NCI-H345 treated with DMSO at 0.1 percent for 48 hours (cell line): Measurements from ENCODE around the gene SOAT2.
A peak's percentile ranks its signal among the peaks of the same experiment; 100 is the strongest.
"Not testable (repeated sequence)": the region's sequence is repeated elsewhere in the genome, so short reads cannot be mapped to it uniquely, and the experiment has no call there.

Source experiments
- DNase-seq: peaks from one replicate; lab custom pipeline; 2025; ENCODE audit not compliant: unreplicated experiment; lab: John Stamatoyannopoulos, UW

Gene SOAT2

DNA sequence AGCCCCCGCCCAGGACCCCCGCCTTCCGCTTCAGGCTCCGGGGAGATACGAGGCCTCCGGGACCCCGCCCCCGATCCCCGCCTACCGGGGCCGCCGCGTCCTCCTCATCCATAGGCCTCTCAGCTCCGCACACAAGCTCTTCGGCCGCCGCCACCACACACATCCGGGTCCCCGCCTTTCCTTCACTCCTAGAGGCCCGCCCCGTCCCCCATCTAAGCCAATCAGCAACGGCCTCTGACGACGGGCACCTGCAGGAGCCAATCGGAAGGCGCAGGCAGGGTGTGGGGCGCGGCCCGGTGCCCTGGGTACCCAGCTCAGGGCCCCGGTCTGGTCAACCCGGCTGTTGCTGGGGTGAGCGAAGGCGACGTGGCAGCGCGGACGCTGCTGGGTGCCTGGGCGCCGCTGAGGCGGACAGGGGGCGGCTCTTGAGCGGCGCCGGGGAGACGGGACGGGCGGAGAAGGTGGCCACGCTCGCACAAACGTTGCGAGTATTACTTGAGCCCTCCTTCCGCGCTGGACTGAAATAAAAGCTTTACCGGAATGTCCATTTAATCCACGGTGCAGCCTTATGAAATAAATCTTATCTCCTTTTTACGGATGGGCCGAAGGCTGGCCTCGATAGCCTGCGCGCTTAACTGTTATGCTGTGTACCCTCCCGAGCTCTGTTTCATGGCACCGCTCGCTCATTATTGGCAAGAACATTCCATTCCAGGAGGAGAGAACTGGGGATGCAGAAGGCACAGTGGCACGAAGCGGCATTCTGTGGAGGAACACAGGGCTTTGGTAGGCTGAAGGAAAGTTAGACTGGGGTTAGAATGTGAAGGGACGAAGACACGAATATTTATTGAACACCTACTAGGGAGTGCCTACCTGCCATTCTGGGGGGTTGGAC is 23.8 kb upstream of the SOAT2 start, which contains the start of gene SPRYD3:
SPRYD3 (minus strand) TSS at position 165 of the 892 bp plus-strand sequence; CDS start at position 108, 57 bp downstream.
- peak; percentile 87 for DNase-seq

DNA sequence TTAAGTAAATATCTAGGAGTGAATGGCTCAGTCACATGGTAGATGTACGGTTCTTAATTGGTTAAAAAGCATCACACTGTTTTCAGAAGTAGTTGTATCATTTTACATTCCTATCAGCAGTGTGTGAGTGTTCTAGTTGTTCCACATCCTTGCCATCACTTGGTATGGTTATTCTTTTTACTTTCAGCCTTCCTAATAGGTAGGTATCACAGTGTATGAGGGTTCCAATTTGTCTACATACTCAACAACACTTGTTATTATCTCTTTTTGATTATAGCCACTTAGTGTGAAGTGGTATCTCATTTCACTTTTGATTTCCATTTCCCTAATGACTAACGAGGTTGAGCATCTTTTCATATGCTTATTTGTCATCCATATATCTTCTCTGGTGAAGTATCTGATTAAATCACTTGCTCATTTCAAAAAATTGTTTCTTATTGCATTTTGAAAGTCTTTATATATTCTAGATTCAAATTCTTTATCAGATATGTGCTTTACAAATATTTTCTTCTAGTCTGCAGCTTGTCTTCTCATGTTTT is 20.6 kb upstream of the SOAT2 start:
- no peak for DNase-seq

DNA sequence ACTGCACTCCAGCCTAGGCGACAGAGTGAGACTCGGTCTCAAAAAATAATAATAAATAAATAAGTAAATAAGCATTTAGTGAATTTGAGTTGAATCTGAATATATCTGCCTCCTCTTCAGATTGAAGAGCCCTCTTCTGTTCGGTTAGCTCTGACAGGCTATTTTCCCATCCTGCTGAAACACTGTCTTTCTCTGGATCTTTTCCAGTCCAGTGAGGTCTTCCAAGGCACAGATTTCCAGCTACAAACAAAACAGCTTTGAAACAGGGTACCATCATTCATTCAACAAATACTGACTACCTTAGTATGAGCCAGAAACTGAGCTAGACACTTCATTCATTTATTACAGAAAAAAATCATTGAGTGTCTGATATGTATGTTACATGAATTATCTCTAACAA is 16.9 kb upstream of the SOAT2 start:
- DNase-seq = no peak

DNA sequence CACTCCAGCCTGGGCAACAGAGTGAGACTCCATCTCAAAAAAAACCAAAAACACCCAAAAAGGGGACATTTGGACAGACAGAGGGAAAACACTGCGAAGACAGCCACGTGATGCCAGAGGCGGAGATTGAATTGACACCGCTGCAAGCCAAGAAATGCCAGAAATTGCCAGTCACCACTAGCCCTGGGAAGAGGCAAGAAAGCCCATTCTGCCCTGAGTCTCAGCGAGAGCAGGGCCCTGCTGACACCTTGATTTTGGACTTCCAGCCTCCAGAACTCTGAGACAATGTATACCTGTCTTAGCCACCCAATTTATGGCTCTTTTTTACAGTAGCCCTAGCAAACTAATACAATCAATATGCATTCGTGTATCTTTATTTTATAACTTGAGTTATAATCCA is 13.2 kb upstream of the SOAT2 start:
- DNase-seq = no peak

DNA sequence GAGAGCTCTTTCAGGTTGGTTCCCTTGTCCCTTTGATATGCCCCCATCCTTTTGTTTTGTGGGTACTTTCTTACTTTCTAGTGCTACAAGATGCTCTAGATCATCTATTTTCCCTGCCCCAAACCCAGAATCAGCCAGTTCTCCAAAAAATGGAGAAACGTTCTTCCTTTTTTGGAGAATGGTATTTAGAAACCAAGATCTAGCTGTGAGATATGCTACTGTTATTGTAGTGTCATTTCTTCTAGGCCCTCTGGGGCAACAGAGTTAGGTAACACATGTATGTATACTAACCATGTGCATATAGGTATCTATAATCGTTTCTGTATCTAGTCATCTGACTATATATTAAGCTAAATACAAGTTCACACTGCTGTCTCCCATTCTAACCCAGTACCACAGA is 12.7 kb upstream of the SOAT2 start:
- no peak for DNase-seq

DNA sequence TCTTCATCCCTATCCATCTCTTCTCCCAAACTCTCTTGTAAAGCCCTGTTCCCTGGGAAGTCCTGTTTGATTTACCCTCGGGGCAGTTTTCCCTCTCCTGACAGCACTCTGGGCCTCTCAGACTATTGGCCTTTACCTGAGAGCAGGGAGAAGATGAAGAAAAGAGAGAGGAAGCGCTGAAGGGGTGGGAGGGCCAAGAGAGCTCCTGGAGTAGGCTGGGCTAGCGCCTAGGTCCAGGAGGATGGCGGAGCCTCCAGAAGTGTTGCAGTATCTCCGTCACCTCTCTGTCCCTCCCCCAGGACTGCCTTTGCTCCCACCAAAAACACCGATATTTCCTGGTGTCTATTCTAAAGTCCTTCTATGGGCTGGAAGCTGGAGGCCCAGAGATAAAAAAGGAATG is 11.5 kb upstream of the SOAT2 start:
- DNase-seq = no peak

DNA sequence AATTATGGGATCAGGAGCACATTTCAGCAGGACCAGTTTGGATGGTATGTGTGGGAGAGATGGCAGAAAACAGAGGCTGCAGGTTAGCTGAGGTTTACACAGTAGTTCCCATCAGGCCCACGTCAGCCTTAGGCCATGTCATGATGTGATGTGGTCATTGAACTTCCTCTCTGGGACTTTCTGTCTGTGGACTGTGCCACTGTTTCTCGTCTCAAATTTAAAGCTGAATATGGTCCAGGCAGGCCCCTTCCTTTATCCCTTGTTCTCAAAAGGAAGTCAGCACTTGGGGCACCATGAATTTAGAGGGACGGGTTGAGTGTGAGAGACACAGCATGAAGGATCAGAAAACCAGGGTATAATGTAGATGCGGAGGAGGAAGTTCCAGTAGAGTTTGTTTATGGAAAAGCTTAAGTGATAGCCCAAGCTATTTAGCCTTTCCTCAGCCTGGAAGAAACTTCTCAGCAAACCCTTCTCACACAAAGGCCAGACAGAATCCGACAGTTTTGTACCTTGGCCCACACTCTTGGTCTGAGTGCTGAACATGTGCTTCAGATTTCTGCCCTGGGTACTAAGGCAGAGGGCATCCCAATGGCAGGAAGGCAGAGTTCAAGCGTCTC is 9.4 kb upstream of the SOAT2 start:
- DNase-seq = no peak

DNA sequence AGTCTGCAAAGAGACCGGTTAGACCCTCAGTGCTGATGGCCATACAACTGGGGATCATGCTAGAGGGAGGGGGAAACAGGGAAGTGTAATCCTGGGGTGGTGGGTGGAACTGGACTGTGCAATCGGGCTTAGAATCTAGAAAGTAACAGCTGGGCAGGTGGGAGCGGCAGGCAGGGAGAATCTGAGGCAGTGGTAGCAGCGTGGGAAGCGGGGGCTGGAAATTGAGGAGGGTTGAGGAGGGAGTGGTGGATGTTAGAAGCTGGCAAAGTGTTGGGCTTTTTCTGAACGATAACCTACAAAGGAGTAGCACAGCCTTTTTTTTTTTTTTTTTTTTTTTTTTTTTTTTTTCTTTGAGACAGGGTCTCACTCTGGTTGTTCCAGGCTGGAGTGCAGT is 8.9 kb upstream of the SOAT2 start:
- no peak for DNase-seq

DNA sequence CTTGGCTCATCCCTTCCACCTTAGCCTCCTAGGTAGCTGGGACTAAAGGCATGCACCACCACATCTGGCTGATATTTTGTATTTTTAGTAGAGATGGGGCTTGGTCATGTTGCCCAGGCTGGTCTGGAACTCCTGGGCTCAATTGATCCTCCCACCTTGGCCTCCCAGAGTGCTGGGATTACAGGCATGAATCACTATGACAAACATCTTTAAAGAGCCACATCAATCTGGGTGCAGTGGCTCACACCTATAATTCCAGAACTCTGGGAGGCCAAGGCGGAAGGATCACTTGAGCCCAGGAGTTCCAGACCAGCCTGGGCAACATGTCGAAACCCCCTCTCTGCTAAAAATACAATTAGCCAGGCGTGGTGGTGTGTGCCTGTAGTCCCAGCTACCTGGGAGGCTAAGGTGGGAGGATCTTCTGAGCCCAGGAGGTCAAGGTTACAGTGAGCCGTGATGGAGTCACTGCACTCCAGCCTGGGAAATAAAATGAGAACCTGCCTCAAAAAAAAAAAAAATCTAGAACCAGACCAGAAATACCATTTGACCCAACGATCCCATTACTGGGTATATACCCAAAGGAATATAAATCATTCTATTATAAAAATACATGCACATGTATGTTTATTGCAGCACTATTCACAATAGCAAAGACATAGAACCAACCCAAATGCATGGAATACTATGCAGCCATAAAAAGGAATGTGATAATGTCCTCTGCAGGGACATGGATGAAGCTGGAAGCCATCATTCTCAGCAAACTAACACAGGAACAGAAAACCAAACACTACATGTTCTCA is 8.3 kb upstream of the SOAT2 start:
- DNase-seq = not testable (repeated sequence)

DNA sequence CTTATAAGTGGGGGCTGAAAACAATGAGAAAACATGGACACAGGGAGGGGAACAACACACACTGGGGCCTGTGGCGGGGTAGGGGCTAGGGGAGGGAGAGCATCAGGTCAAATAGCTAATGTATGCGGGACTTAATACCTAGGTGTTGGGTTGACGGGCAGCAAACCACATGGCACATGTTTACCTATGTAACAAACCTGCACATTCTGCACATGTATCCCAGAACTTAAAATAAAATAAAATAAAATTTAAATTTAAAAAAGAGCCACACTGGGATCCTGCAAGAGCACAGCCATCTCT is 7.7 kb upstream of the SOAT2 start:
- not testable (repeated sequence) for DNase-seq

DNA sequence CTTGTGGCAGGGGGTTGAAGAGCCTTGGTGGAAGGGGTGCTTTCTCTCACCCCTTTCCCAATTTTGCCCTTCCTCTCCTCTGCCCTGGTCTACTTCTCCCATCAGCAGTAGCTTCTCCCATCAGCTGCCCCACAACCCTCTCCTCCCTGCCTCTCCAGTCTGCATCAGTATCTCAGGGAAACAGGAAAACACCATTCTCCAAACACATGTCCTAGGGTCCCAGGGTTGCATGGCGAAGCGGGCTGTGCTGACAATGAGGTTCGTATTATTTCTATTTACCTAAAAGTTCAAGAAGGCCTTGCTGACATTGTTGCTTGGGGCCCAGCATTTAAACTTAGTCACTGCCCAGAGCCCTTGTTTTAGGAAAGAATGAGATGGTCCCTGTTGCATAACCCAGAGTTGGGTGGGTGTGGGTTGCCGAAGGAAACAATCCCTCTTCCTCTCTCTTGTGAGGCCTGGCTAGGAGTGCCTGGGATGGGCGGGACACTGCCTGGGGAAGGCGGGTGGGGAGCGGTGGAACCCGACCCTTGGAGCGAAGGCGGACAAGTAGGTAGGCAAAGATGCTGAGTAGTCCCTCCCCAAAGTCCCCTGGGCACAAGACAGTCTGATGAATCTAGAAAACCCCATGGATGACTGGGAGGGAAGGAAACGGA is 7.1 kb upstream of the SOAT2 start:
- no peak for DNase-seq

DNA sequence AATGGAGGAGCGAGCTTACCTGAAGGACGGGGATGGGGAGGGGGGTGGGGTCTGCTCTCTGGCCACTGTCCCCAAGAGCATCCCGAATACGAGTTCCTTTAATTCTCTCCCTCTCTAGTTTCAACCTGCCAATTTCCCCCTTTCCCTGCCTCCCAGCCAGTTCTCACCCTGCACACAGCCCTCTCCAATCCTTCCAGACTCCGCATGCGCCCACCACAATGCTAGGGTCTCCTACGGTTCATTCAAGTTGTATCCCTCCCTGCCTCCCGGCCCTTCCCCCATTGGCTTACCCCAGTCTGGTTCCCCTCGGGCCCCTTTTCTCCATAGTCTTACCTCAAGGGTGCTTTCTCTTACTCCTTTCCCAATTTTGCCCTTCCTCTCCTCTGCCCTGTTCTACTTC is 6.5 kb upstream of the SOAT2 start:
- no peak for DNase-seq

DNA sequence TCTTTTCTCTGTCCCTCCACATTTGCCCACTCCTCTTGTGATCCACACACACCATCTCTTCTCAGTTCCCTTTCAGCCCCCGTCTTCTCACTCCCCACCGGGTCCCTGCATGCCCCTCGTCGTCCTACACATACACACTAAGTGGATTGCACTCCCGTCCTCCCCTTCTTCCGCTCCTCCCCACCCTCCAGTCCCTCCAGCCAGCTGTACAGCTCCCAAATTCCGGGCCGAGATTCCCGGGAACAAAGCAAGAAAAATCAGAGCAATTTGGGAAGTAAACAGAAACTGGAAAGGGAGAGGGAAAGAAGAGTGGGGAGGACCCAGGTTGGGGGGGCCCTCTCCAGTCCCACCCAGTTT is 6.1 kb upstream of the SOAT2 start:
- no peak for DNase-seq

DNA sequence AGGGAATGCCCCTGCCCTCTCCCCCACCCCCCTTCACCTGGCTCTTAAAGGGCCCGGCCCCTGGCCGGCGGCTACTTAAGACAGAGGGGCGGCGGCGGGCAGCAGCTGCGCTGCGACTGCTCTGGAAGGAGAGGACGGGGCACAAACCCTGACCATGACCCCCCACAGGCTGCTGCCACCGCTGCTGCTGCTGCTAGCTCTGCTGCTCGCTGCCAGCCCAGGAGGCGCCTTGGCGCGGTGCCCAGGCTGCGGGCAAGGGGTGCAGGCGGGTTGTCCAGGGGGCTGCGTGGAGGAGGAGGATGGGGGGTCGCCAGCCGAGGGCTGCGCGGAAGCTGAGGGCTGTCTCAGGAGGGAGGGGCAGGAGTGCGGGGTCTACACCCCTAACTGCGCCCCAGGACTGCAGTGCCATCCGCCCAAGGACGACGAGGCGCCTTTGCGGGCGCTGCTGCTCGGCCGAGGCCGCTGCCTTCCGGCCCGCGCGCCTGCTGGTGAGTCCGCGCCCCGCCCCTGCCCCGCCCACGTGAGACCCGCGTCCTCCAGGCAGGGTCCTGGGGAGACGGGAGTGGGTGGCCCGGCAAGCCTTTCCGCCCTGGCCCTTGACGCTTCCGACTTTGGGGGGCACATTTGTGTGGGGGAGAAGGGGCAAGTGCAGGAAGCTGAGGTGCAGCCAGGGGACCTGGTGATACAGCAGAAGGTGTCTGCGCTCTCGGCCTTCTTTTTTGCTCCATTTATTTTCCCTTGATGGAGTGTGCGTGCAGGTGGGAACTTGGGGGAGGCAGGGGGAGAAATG is 5.5 kb upstream of the SOAT2 start, which contains the start of gene IGFBP6:
IGFBP6 (plus strand) TSS at position 104 of the 790 bp plus-strand sequence; CDS start at position 155, 51 bp downstream.
- peak; percentile 48 for DNase-seq

DNA sequence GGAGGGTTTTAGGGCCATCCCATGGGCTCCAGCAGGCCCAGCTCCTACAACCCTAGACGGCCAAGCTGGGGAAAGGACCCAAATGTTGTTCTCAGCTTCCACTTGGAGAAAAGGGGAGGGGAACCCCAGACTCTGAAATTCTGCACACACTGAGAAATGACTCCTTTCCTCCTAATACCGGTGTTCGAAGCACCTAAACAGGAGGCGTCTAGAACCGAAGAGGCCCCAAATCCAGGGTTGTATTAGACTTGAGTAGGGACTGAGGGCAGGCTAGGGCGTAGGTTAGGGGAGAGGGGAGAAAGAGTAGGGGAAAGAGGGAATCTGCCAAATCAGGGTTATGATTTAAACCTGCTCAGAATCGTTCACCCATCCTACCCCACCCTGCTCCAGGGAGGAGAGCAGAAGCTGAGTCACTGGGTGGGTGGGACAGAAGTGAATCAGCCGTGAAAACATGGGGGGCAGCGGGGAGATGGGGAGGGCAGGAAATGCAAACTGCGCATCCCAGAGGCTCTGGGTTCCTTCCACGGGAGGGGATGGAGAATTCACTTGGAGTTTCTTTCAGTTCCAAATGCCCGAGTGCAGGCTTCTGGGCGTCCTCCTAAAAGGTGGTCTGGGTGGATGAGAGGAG is 4.8 kb upstream of the SOAT2 start:
- DNase-seq = no peak

DNA sequence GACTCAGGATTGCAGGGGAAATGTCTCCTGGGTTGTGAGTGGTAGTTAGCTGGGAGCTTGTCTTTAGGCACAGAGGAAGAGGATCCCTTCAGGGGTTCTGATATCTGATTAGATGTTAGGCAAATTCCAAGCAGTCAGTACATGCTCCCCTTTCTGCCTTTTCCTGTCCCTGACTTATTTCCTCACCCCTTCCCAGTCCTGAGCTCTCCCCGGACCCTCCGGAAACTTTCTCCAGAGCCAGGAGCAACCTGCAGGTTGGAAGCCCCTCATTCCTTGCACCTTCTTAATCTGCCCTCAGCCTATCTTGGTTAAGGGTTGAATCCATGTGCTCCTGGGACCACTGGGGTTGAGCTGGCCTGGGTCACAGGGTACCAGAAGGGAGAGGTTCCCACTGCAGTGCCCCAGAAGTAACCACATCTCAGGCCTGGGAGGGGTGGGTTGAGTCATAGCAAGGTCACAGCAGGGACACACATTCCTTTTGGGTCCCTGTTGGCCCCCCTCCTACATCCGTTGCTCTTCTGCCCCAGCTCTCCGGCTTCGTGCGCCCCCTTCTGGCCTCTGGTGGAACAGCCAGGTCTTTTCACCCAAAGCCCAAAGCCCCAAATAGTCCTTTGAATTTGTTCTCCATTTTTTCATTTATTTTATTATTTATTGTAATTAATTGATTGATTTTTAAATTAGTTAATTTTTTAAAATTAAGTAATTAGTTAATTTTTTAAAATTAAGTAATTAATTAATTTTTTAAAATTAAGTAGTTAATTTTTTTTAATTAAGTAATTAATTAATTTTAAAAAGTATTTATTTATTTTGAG is 4.0 kb upstream of the SOAT2 start:
- peak; percentile 23 for DNase-seq

DNA sequence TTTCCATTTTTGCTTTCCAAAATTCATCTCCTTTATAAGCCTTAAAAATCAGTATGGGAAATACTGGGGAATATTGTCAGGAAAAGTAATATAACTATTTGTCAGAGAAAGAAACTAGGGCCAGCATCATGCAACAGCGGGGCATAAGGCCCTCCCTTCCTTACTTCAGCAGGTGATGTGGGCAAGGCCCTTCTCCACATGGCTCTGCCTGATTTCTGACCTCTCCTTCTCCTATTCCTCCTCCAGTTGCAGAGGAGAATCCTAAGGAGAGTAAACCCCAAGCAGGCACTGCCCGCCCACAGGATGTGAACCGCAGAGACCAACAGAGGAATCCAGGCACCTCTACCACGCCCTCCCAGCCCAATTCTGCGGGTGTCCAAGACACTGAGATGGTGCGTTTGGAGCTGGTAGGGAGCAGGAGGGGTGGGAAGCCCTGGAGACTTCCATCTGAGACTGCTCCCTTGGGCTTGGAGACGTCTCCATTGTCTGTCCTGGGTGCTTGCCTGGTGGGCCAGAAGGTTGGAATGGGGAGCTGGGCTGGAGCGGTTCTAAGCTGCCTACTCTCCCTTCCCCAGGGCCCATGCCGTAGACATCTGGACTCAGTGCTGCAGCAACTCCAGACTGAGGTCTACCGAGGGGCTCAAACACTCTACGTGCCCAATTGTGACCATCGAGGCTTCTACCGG is 2.7 kb upstream of the SOAT2 start:
- no peak for DNase-seq

DNA sequence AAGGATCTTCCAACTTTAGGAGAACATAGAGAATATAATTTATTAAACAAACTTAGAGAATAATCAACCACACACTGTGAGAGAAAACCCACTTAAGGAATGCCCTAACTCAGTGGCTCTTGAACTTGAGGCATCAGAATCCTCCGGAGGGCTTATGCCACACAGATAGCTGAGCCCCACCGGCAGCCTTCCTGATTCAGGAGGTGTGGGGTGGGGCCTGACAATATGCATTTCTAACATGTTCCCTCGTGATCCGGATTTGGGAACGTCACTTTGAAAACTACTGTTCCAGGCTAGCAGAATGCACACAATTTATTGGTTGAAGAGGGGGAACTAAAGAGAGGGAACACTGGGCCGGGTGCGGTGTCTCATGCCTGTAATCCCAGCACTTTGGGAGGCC is 2.0 kb upstream of the SOAT2 start:
- DNase-seq = no peak
